GM12891 (cell line): ENCODE data around the gene MET.

ENCODE experiments used
- PAX5 ChIP-seq: IDR thresholded peaks from 2 replicates; pipeline ENCODE4 v1.6.1; 2011; ENCODE audit warnings: low read length, moderate library complexity, mild to moderate bottlenecking; ENCODE audit not compliant: insufficient read depth, severe bottlenecking
- POLR2A ChIP-seq: IDR thresholded peaks from 2 replicates; pipeline ENCODE4 v1.6.1; 2011; ENCODE audit warnings: low read depth, low read length, control low read depth
- POLR2AphosphoS5 ChIP-seq: IDR thresholded peaks from 2 replicates; pipeline ENCODE4 v1.6.1; 2011; ENCODE audit warnings: low read depth, low read length, control low read depth
- SPI1 ChIP-seq: IDR thresholded peaks from 2 replicates; pipeline ENCODE4 v1.6.1; 2011; ENCODE audit warnings: low read depth, low read length, control low read depth
- TAF1 ChIP-seq: IDR thresholded peaks from 2 replicates; pipeline ENCODE4 v1.6.1; 2011; ENCODE audit warnings: low read depth, low read length, control low read depth

DNA sequence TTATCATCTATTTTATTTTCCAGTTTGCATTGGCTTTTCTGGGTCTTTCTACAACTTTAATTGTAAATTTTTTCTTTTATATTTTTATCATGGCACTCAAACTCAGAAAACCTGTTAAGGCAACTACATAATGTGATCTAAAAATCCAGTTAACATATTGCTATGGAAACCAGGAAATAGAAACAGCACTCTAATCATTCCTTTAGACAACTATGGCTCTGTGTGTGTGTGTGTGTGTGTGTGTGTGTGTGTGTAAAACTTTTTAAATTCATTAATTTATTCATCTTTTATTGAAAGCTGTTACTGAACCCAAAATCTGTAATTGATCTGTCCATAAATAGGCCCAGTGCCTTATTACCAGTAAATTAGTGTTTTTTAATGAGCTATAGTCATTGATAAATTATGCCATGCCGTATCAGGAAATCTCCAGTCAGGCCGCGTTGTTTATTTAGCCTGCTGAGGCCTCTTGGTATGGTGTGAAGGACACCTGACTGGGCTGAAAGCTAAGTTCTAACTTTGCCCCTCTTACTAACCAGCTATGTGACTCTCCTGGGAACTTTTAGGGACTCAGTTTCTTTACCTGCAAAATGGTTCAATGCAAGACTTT is 1.5 kb upstream of the MET start:
- no peak for TF ChIP-seq POLR2AphosphoS5
- no peak for TF ChIP-seq POLR2A
- no peak for TF ChIP-seq PAX5
- no peak for TF ChIP-seq TAF1
- no peak for TF ChIP-seq SPI1
